ENCODE results near the gene POFUT2.

POFUT2 gene

GRCh38 chr21:45331531-45332147 lies 43.9 kb upstream of the POFUT2 start:
- Histone ChIP-seq H3K27me3 (ENCODE audit: control insufficient read depth, insufficient read depth, low read length) (no peaks in the 10 kb centered on the region), H3K36me3 (ENCODE audit: control insufficient read depth, low read depth, low read length) (no peaks in the 10 kb centered on the region), H3K27ac (ENCODE audit: low read length) (no peak overlapping the region), H3K9ac (ENCODE audit: low read length) (no peak overlapping the region), H3K9me3 (ENCODE audit: control insufficient read depth, low read depth, low read length) (no peaks in the 10 kb centered on the region), H3K4me3 (ENCODE audit: low read length) (no peak overlapping the region), H3K4me1 (ENCODE audit: control insufficient read depth, low read depth, low read length) (peaks cover 6% of the 10 kb centered on the region)

GRCh38 chr21:45330851-45331261 lies 43.2 kb upstream of the POFUT2 start:
- Histone ChIP-seq H3K9ac (ENCODE audit: low read length) (no peak overlapping the region), H3K9me3 (ENCODE audit: control insufficient read depth, low read depth, low read length) (no peaks in the 10 kb centered on the region), H3K4me1 (ENCODE audit: control insufficient read depth, low read depth, low read length) (peaks cover 6% of the 10 kb centered on the region), H3K4me3 (ENCODE audit: low read length) (no peak overlapping the region), H3K36me3 (ENCODE audit: control insufficient read depth, low read depth, low read length) (no peaks in the 10 kb centered on the region), H3K27ac (ENCODE audit: low read length) (no peak overlapping the region), H3K27me3 (ENCODE audit: control insufficient read depth, insufficient read depth, low read length) (no peaks in the 10 kb centered on the region)

GRCh38 chr21:45330075-45330781 lies 42.5 kb upstream of the POFUT2 start:
- no peak overlapping the region for H3K27ac ChIP-seq (ENCODE audit: low read length)
- H3K9me3 ChIP-seq (ENCODE audit: control insufficient read depth, low read depth, low read length) = no peaks in the 10 kb centered on the region
- H3K27me3 ChIP-seq (ENCODE audit: control insufficient read depth, insufficient read depth, low read length) = no peaks in the 10 kb centered on the region
- H3K36me3 ChIP-seq (ENCODE audit: control insufficient read depth, low read depth, low read length) = no peaks in the 10 kb centered on the region
- peaks cover 6% of the 10 kb centered on the region for H3K4me1 ChIP-seq (ENCODE audit: control insufficient read depth, low read depth, low read length)
- H3K4me3 ChIP-seq (ENCODE audit: low read length) = no peak overlapping the region
- H3K9ac ChIP-seq (ENCODE audit: low read length) = no peak overlapping the region

GRCh38 chr21:45329261-45330074 lies 41.8 kb upstream of the POFUT2 start:
- Histone ChIP-seq H3K9me3 (ENCODE audit: control insufficient read depth, low read depth, low read length) (no peaks in the 10 kb centered on the region), H3K4me1 (ENCODE audit: control insufficient read depth, low read depth, low read length) (peaks cover 6% of the 10 kb centered on the region), H3K27ac (ENCODE audit: low read length) (no peak overlapping the region), H3K27me3 (ENCODE audit: control insufficient read depth, insufficient read depth, low read length) (no peaks in the 10 kb centered on the region), H3K36me3 (ENCODE audit: control insufficient read depth, low read depth, low read length) (no peaks in the 10 kb centered on the region), H3K4me3 (ENCODE audit: low read length) (no peak overlapping the region), H3K9ac (ENCODE audit: low read length) (no peak overlapping the region)

DNA sequence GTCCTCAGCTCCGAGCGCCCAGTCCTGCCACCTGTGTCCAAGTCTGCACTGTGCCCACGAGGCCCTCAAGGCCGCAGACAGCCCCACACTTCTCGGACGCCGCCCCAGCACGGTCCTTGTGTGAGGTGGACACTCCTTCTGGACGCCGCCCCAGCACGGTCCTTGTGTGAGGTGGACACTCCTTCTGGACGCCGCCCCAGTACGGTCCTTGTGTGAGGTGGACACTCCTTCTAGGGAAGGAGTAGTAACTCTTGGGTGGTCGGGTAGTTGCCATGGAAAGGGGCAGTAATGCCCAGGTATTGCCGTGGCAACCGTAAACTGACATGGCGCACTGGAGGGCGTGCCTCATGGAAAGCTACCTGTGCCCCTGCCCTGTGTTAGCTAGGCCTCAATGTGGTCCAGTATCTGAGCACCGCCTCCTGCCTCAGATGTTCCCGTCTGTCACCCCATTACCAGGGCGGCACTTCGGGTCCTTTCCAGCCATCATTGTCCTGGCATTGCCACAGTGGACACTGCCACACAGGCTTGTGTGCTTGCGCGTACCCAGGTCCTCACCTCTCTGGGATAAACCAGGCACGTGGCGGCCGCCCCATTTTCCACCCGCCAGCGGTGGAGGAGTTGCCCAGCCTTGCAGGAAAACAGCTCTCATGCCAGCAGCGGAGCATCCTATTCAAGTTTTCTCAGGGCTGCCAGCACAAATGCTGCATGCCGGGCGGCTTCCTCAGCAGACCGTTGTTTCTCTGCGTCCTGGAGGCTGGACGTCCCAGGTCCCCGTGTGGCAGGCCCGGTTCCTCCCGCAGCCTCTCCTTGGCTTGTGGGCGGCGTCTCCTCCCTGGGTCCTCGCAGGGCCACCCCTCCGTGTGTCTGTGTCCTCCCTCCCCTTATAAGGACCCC lies 40.8 kb upstream of the POFUT2 start:
- H3K9ac ChIP-seq (ENCODE audit: low read length) = no peak overlapping the region
- H3K27ac ChIP-seq (ENCODE audit: low read length) = no peak overlapping the region
- no peaks in the 10 kb centered on the region for H3K36me3 ChIP-seq (ENCODE audit: control insufficient read depth, low read depth, low read length)
- H3K4me3 ChIP-seq (ENCODE audit: low read length) = no peak overlapping the region
- H3K27me3 ChIP-seq (ENCODE audit: control insufficient read depth, insufficient read depth, low read length) = no peaks in the 10 kb centered on the region
- H3K9me3 ChIP-seq (ENCODE audit: control insufficient read depth, low read depth, low read length) = no peaks in the 10 kb centered on the region
- peaks cover 6% of the 10 kb centered on the region for H3K4me1 ChIP-seq (ENCODE audit: control insufficient read depth, low read depth, low read length)

- no peaks in the 10 kb centered on the region for H3K36me3 ChIP-seq (ENCODE audit: control insufficient read depth, low read depth, low read length)
- no peaks in the 10 kb centered on the region for H3K9me3 ChIP-seq (ENCODE audit: control insufficient read depth, low read depth, low read length)
- H3K27ac ChIP-seq (ENCODE audit: low read length) = no peak overlapping the region
- H3K4me3 ChIP-seq (ENCODE audit: low read length) = no peak overlapping the region
- H3K27me3 ChIP-seq (ENCODE audit: control insufficient read depth, insufficient read depth, low read length) = no peaks in the 10 kb centered on the region
- H3K9ac ChIP-seq (ENCODE audit: low read length) = no peak overlapping the region
- H3K4me1 ChIP-seq (ENCODE audit: control insufficient read depth, low read depth, low read length) = peaks cover 10% of the 10 kb centered on the region
Measured at GRCh38 chr21:45327441-45328197, 39.9 kb upstream of the POFUT2 start.

GRCh38 chr21:45326891-45327440 lies 39.3 kb upstream of the POFUT2 start:
- H3K4me1 ChIP-seq (ENCODE audit: control insufficient read depth, low read depth, low read length) = peaks cover 10% of the 10 kb centered on the region

DNA sequence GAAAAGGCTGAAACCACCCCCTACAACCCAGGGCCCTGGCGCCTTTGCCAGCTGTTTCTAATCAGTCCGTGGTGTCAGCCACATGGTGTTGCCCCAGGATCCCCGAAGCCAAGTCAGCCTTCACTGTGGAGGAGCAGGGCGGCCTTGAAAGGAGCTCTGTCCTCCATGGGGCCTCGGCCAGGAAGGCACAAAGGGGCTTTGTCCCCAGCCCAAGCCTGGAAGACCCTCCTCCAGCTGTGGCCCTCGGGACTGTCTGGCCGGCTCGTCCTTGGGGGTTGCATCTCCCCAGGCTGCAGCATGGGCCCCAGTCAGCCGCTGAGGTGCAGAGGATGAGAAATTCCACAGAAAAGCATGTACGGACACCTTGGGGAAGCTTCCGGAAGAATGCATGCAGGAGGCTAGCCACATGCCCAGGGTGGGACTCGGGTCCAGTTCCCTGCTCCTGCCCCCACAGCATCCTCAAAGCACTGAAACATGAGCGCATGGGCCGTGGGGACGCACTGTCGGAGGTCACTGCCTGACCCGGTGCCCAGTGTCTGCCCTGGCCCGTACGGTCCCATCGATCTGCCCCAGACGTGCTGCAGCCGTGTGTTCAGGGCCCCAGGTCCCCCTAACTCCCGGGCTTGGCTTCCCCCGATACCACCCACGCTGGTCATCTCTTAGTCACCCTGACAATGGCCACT lies 38.6 kb upstream of the POFUT2 start:
- Histone ChIP-seq H3K27me3 (ENCODE audit: control insufficient read depth, insufficient read depth, low read length) (no peaks in the 10 kb centered on the region), H3K9ac (ENCODE audit: low read length) (no peak overlapping the region), H3K4me3 (ENCODE audit: low read length) (no peak overlapping the region), H3K9me3 (ENCODE audit: control insufficient read depth, low read depth, low read length) (no peaks in the 10 kb centered on the region), H3K4me1 (ENCODE audit: control insufficient read depth, low read depth, low read length) (peaks cover 10% of the 10 kb centered on the region), H3K27ac (ENCODE audit: low read length) (no peak overlapping the region), H3K36me3 (ENCODE audit: control insufficient read depth, low read depth, low read length) (no peaks in the 10 kb centered on the region)

More at GRCh38 chr21:45326891-45327440, 39.3 kb upstream of the POFUT2 start:
- Histone ChIP-seq H3K9me3 (ENCODE audit: control insufficient read depth, low read depth, low read length) (no peaks in the 10 kb centered on the region), H3K4me3 (ENCODE audit: low read length) (no peak overlapping the region), H3K36me3 (ENCODE audit: control insufficient read depth, low read depth, low read length) (no peaks in the 10 kb centered on the region), H3K27ac (ENCODE audit: low read length) (no peak overlapping the region), H3K9ac (ENCODE audit: low read length) (no peak overlapping the region), H3K27me3 (ENCODE audit: control insufficient read depth, insufficient read depth, low read length) (no peaks in the 10 kb centered on the region)

GRCh38 chr21:45325206-45326168 lies 37.8 kb upstream of the POFUT2 start:
- Histone ChIP-seq H3K4me3 (ENCODE audit: low read length) (no peak overlapping the region), H3K27ac (ENCODE audit: low read length) (no peak overlapping the region), H3K4me1 (ENCODE audit: control insufficient read depth, low read depth, low read length) (peaks cover 10% of the 10 kb centered on the region), H3K27me3 (ENCODE audit: control insufficient read depth, insufficient read depth, low read length) (no peaks in the 10 kb centered on the region), H3K36me3 (ENCODE audit: control insufficient read depth, low read depth, low read length) (no peaks in the 10 kb centered on the region), H3K9ac (ENCODE audit: low read length) (no peak overlapping the region), H3K9me3 (ENCODE audit: control insufficient read depth, low read depth, low read length) (no peaks in the 10 kb centered on the region)

Data from iPS-18a (cell line).